HG03378 (cell line): Measurements from ENCODE around the gene PML.
"Not testable (repeated sequence)": the region's sequence is repeated elsewhere in the genome, so short reads cannot be mapped to it uniquely, and the experiment has no call there.

ENCODE experiments used
- ATAC-seq: cut with Tn5 transposase; IDR thresholded peaks from one replicate; pipeline ENCODE4 v1.9.1; 2021; ENCODE audit warnings: mild to moderate bottlenecking, moderate library complexity; ENCODE audit not compliant: unreplicated experiment

Gene PML

DNA sequence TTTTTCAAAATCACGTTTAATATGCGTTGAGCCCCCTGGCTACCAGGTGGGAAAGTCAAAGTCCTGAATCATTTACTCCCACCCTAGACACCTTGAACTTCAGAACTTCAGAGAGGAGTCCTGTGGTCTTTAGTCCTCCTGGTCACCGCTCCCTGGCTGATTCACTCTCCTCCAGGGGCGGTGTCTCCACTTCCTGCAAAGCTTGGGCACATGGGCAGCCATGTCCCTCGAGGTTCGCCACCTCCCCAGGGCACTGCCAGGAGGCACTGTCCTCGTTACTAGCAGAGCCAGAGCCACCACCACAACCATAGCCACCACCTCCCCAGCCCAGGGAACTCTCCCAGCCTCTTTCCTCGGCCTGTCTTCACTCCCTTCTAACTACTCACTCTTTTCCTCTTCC, 37.2 kb upstream of the PML start:
- no peak for ATAC-seq

DNA sequence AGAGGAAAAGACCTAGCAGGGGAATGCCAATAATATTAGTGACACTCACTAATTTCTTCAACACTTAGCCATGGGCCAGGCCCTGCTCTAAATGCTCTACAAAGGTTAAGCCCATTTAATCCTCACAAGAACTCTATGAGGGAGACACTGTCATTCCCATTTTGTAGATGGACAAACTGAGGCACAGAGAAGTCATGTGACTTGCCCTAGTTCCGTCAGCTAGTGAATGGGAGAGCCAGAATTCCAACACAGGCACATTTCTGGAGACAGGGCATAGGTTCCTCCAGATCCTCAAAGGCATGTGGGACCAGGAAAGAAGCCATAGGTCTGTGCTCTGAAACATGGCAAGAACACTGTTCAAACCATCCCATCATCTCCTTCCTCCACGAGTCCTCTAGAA, 36.7 kb upstream of the PML start:
- no peak for ATAC-seq

DNA sequence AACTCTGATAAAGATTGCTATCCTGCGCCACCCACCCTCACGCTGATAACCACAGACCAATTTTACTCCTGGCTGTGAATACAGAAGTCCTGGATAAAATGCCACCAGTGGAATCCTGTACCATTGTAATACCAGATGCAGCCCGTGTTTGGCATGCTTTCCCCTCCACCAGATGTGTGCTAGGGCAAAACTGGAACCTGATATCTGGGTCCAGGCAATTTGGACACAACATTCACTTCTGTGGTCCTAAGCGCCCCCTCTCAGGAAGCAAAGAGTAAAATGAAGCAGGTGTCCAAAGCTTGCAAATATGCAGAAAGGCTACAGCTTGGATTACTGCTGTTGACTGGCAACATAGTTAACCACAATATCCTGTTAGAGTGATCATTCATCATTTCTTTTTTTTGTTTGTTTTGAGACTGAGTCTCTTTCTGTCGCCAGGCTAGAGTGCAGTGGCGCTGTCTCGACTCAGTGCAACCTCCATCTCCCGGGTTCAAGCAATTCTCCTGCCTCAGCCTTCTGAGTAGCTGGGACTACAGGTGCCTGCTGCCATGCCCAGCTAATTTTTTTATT, 35.4 kb upstream of the PML start:
- no peak for ATAC-seq

DNA sequence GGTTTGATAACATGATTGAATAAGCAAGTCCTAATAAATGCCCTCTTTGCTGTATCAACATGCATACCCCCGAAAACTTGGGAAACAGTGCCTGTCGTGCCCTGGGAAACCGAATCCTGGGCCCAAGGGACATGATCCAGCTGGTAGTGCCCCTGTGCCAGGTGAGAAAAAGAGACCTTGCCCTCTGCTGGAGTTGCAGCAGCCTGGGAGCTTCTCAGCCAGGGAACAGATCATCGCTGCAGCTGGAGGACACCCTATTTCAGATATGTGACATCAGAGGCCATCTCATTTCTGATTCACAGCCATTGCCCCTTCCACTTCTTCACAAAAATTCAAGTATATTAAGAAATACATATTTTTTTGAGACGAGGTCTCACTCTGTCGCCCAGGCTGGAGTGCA, 34.7 kb upstream of the PML start:
- no peak for ATAC-seq

DNA sequence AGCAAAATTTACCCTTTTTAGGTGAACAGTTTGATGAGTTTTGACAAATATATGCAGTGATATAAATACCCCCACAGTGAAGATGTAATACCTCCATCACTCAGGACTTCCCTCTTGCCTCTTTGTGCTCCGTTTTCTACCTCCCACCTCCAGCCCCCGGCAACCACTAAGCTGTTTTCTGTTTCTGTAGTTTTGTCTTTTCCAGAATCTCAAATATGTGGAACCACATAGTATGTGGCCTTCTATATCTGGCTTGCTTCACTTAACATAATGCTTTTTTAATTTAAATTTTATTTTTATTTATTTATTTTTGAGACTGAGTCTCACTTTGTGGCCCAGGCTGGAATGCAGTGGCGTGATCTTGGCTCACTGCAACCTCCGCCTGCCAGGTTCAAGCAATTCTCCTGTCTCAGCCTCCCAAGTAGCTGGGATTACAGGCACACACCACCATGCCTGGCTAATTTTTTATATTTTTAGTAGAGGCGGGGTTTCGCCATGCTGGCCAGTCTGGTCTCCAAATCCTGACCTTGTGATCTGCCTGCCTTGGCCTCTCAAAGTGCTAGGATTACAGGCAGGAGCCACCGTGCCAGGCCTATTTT, 33.9 kb upstream of the PML start:
- ATAC-seq: not testable (repeated sequence)

DNA sequence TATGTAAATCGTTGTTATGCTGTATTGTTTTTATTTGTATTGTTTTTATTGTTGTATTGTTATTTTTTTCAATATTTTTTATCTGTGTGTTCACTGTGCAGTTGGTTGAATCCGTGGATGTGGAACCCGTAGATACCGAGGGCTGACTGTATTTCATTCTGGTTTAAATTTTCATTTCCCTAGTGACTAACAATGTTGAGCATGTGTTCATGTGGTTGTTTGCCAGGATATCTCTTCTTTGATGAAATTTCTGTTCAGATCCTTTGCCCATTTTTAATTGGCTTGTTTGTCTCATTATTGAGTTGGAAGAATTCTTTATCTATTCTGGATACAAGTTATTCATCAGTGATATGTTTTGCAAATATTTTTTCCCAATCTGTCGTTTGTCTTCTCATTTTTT, 32.1 kb upstream of the PML start:
- ATAC-seq: no peak

DNA sequence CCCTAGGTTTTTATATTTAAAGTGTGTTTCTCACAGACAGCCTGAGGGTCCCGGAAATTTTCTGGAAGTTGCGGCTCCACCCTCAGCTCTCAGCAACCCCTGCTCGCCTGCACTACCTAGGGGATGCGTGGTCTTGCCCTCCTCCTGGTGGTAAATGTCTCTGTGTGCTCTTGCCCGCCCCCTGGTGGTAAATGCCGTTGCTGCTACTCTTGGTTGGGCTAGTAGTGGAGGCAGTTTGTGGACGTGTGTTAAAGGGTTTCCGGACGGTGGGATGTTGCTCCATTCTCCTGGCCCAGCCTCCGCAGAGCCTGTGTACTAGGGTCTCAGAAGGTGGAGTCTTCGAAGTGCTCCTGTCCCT, 29.8 kb upstream of the PML start:
- no peak for ATAC-seq

DNA sequence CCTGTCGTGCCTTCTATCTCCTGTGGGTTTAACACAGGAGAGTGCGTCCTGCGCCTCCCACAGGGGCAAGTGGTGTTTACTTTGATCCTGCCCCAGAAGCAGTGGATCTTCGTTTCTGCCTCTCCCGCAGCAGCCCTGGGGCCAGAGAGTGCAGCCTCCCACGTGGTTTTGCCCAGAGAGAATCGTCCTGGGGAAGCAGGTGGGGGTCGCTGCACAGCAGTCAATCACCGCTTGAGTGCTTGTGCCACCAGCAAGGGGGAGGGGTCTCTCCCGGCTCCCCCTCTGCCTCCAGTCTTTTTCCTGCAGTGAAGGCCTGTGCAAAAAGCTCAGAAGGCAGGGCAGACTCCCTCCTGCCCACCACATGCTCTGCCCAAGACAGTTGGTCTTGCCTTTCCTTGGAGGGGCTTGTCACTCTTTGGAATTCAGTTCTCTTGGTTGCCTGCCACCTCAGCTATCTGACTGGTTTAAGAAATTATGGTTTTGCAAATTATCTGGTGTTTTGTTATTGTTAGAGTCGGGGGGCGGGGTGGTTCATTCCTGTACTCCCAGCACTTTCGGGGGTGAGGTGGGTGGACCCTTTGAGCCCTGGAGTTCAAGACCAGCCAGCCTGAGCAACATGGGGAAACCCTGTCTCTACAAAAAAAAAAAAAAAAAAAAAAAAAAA, 29.3 kb upstream of the PML start:
- no peak for ATAC-seq

DNA sequence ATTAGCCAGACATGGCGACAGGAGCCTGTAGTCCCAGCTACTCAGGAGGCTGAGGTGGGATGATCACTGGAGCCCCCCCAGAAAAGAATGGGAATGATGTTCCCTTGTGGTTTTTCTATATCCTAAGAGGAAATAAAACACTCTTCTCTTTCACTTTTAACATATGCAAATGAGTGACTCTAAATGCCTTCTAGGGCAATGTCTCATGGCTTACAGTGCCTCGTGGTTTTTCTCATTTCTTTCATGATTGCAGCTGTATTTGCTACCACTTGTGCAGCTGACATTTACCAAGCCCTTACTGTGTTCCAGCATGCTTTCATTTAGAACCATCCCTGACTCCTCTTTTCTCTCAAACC, 28.8 kb upstream of the PML start:
- ATAC-seq: no peak

DNA sequence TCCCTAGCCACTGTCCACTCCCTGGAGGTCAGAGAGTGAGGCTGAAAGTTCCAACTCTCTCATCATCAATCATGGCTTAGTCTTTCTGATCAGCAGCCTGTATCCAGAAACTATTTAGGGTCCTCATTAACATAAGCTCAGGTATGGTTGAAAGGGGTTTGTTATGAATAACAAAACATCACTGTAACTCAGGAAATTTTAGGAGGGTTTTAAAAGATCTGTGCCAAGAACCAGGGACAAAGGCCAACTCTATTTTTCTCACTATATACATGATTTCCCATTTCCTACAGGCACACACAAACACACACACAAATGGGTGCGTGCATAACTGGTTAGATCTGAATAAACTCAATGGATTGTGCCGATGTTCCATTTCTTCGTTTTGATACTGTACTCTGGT, 26.1 kb upstream of the PML start:
- ATAC-seq: no peak

DNA sequence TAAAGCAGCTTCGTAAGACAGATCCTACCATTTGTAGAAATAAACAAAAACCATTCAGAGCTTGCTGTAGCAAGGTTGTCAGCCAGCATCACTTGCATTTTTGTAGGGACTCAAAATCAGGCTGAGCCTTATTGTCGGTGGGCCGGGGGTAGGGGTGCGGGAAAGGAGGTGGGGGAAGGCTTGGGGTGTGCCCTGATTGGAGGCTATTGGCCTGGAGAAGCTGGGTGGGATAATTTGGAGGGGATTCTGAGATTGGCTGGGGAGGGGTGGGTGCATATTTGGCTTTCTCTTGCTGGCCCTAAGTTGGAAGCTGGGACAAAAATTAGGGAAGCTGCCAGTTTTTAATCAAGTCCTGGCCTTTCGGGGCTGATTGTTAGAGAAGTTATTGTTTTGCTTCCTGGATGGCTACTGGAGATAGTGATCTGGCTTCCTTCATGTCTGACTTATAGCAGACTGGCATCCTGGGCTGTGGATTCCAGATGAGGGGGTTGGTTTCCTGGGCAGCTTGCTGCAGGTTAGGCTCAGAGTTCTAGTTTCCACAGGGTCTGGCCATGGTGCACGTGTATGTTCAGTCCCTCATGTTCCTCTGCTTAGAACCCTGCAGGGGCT, 25.3 kb upstream of the PML start:
- ATAC-seq: no peak

DNA sequence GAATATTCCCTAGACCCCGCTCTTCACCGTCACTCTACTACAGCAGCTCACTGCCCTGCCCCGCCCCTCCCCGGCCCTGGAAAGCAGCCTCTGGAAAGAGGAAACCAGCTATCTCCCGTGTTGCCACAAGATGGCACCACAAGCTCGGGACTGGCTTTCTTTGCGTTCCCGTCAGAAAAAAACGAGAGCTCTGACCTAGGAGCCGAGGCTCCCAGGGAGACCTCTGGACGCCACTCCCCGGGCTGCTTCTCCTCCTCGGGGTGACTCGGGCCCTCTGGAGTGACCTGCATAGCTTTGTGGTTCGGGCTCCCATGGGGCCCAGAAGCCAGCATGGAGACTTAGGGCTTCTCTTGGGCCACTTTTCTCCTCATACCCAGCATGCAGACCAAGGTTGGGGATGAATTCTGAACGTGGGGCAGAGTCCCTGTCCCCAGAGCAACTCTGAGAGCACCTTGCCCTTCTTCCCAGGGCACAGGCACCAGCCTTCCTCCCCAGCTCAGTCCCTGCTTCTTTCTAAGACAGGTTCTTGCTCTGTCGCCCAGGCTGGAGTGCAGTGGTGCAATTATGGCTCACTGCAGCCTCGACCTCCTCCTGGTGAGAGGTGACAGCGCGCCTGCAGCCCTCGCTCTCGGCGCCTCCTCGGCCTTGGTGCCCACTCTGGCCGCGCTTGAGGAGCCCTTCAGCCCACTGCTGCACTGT, 21.4 kb upstream of the PML start:
- ATAC-seq: no peak

DNA sequence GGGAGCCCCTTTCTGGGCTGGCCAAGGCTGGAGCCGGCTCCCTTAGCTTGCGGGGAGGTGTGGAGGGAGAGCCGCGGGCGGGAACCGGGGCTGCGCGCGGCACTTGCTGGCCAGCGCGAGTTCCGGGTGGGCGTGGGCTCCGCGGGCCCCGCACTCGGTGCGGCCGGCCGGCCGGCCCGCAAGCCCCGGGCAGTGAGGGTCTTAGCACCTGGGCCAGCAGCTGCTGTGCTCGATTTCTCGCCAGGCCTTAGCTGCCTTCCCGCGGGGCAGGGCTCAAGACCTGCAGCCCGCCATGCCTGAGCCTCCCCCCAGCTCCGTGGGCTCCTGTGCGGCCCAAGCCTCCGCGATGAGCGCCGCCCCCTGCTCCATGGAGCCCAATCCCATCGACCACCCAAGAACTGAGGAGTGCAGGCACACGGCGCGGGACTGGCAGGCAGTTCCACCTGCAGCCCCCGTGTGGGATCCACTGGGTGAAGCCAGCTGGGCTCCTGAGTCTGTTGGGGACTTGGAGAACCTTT, 20.8 kb upstream of the PML start:
- not testable (repeated sequence) for ATAC-seq

DNA sequence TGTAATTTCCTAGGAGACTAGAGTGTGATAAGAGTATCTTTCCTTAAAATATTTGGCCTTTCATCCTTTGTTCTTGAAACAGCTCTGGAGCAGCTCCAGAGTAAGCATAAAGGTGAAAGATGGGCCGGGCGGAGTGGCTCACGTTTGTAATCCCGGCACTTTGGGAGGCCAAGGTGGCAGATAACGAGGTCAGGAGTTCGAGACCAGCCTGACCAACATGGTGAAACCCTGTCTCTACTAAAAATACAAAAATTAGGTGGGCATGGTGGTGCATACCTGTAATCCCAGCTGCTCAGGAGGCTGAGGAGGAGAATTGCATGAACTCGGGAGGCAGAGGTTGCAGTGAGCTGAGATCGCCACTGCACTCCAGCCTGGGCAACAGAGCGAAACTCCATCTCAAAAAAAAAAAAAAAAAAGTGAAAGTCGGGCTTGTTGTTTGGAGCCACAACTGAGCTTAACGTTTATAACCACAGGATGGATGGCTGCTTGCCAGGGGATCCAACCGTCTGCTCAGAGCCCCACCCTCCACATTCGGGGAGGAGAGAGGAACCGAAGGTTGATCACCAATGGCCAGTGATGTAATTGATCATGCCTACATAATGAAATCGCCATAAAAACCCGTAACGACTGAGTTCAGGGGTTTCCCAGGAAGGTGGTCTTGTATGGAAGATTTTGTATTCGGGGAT, 18.9 kb upstream of the PML start:
- not testable (repeated sequence) for ATAC-seq

DNA sequence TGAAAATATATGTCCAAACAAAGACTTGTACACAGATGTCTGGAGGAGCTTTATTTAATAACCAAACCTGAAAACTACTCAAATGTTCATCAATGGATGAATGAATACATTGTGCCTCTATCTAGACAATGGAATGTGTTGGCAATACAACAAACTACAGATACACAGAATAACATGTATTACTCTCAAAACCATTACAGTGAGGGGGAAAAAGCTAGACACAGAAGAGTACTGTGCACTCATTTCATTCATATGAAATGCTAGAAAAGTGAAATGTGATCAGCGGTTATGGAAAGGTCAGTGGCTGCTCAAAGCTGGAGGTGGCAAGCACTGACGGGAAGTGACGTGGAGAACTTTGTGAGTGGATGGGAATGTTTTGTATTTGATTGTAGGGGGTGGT, 15.6 kb upstream of the PML start:
- ATAC-seq: no peak

DNA sequence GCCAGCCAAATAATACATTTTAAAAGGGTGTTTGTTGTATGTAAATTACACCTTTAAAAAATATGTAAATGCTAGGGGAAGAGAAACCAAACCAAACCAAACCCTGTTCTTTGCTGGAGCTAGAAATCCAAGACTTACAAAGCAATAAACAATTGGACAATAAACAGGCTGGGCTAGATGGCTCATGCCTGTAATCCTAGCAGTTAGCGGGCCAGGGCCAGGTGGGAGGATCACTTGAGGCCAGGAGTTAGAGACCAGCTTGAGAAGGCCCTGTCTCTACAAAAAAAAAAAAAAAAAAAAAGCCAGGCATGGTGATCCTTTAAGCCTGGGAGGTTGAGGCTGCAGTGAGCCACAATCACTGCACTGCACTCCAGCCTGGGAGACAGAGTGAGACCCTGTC, 14.9 kb upstream of the PML start:
- ATAC-seq: no peak

DNA sequence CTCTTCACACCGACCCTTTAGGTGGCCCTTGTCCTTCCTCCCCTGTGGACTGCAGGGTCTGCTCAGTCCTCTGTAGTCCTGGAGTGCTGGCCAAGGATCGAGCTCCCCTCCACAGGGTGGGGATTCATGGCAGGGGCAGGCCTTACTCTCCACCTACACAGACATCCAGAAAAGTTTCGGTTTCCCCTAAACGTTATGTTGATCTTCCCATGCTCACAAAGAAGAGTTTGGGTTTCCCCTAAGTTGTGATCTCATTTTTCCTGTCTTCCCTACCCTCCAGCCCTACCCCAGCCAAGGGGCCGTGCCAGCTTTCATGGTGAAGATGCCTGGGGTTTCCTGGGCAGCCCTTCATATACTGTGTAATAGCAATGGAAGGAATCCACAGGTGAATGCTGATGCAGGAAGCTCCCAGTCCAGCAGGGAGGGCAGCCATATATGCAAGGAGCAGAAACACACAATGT, 12.7 kb upstream of the PML start:
- no peak for ATAC-seq

DNA sequence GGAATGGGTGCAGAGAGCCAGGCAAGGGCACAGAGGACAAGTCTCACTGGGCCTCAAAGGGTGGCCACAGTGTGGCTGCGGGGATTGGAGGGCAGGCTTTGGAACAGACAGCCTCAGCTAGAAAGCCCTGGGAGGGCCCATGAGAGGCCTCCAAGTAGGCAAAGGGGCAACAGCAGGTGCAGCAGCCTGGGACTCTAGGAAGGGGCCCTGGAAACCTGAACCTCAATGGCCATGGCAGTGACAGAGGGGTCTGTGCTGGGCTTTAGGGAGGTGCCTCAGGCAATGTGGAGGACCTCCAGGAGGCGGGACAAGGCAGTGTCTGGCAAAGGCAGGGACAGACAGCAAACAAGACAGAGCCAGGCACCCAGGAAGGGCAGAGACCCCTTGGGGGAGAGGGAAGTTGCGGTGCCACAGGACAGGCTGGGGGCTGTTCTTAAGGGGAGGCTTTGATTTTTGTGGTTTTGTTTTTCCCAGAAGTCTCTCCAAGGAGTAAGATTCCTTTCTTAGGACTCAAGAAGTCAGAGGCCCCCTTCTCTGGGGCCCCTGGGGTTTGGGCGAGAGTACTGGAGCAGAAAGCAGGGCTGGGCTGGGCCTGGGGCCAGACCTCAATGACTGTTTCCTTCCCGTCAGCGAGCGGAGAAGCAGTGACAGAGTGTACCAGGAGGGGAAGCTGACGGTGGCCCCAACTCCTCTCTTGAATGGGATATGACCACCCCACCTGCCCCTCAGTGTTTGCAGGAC, 12.1 kb upstream of the PML start:
- no peak for ATAC-seq

DNA sequence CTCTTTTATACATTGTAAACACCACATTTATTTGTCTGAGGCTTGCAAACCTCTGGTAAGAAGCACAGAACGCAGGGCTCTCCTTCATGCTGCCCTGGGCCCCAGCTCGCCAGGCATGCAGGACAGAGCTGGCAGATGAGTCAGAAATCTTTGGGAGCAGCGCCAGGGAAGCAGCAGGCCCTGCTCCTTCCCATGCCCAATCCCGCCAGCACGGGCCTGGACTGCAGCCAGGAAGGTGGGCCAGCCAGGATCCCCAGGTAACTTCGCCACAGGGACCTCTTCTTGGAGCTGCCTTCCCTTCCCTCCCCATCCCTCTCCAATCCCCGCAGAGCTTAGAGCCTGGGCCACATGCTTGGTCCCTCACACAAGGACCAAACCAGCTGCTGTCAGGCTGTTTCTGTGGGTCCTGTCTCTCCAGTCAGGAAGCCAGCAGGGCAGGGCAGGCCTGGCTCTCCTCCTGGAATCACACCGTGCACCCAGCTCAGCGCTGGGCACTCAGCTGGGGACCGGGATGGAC, 11.2 kb upstream of the PML start:
- no peak for ATAC-seq

DNA sequence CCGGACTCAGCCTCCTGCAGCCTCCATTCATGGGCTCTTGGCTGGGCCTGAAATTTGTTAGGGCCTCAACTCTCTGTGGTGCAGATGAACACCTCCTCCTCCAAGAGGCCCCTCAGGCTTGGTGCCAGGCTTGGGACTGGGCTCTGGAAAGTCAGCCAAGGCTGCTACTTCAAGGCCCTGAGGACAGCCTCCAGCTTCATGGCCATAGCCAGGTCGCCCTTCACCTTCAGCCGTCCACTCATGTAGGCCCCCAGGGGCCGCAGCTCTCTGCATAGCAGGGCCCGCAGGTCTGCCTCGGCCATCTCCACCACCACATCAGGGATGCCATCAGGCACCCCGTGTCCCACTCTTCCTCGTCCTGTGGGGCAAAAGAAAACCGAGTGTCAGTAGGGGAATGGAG, 10.7 kb upstream of the PML start:
- no peak for ATAC-seq
